HCT116 (cell line): ENCODE results near the gene ZNF165. TPM values are rescaled to one million over a fixed set of nuclear protein-coding genes. Genes with fewer than 3 reads are reported as not detected.

Experiments used
- ATAC-seq: fragments of 200-7000 bp; cut with Tn5 transposase; 2 replicates; pipeline ENCODE4 v1.9.1; 2020; ENCODE audit warnings: mild to moderate bottlenecking, moderate library complexity
- BruUV-seq: library from RNA; stranded (reverse); fragments of 400-500 nt; replicated peaks from 2 replicates; lab custom pipeline; 2021; lab: Mats Ljungman, UMichigan
- CTCF ChIA-PET: fragments of 300-600 bp; sonication (Branson Sonifier 250); formaldehyde crosslinking; loops from one replicate; lab custom pipeline; 2021; ENCODE audit warnings: antibody characterized with exemption; lab: Charles Lee
- POLR2A ChIA-PET: fragments of 300-600, 350-600 bp; sonication (Branson Sonifier 250); formaldehyde crosslinking; loops from one replicate; lab custom pipeline; 2021; ENCODE audit warnings: antibody characterized with exemption; lab: Charles Lee
- RAD21 ChIA-PET, 2 experiments: fragments of 300-600 bp; sonication (Branson Sonifier 250); formaldehyde crosslinking; loops; one replicate each; lab custom pipeline; 2023; ENCODE audit warnings: low total read pairs in 2 of 2; ENCODE audit not compliant: uncharacterized antibody in 2 of 2, unreplicated experiment in 2 of 2, low non-redundant PET in 1 of 2; lab: Charles Lee
- DNase-seq: peaks from one replicate; pipeline ENCODE4 v3.0.0-alpha.2; 2010; ENCODE audit warnings: low read depth, low spot score
- H2AFZ ChIP-seq: fragments of 200-600 bp; shearing (Covaris generic), sonication (generic); 2 replicates; pipeline ENCODE4 v1.6.1; 2017; ENCODE audit warnings: low read depth, mixed run types, mixed read lengths, antibody characterized with exemption, low read length; ENCODE audit not compliant: poor library complexity, severe bottlenecking
- H3K27ac ChIP-seq: 2 replicates; pipeline ENCODE4 v1.5.1; 2012; ENCODE audit warnings: low read depth, low read length
- H3K27me3 ChIP-seq: fragments of 200-600 bp; sonication (generic); 2 replicates; pipeline ENCODE4 v1.6.1; 2016; ENCODE audit warnings: mixed run types, low read length, mixed read lengths; ENCODE audit not compliant: insufficient read depth
- H3K36me3 ChIP-seq, 2 experiments: fragments of 200-500 bp in 1 of 2; fragments of 200-600 bp in 1 of 2; sonication (Bioruptor generic) in 1 of 2; sonication (generic) in 1 of 2; 2 replicates each; pipeline versions ENCODE4 v1.5.1 to v1.6.1; 2014 to 2016; ENCODE audit warnings: low read length in 2 of 2, inconsistent platforms in 1 of 2, mixed read lengths in 1 of 2, mixed run types in 1 of 2; ENCODE audit not compliant: insufficient read depth in 2 of 2, control insufficient read depth in 1 of 2
- H3K4me1 ChIP-seq, 2 experiments: fragments of 200-600 bp in 1 of 2; sonication (generic) in 1 of 2; 2 replicates each; pipeline versions ENCODE4 v1.5.1 to v1.6.1; 2012 to 2017; ENCODE audit warnings: low read length in 2 of 2, inconsistent platforms in 1 of 2, mild to moderate bottlenecking in 1 of 2, mixed read lengths in 1 of 2, mixed run types in 1 of 2, moderate library complexity in 1 of 2; ENCODE audit not compliant: insufficient read depth in 2 of 2, control insufficient read depth in 1 of 2
- H3K4me2 ChIP-seq: fragments of 200-600 bp; sonication (generic); 2 replicates; pipeline ENCODE4 v1.6.1; 2017; ENCODE audit warnings: mixed run types, low read length, mixed read lengths
- H3K4me3 ChIP-seq, 2 experiments: fragments of 200-600 bp in 1 of 2; sonication (generic) in 1 of 2; replicated peaks in 1 of 2; 2 replicates each; pipeline ENCODE4 v1.5.1; 2011 to 2016; ENCODE audit warnings: low read length in 2 of 2, control low read depth in 1 of 2, low read depth in 1 of 2, mild to moderate bottlenecking in 1 of 2, mixed read lengths in 1 of 2, mixed run types in 1 of 2
- H3K79me2 ChIP-seq: fragments of 200-600 bp; sonication (generic); 2 replicates; pipeline ENCODE4 v1.6.1; 2017; ENCODE audit warnings: mild to moderate bottlenecking, mixed run types, low read length, moderate library complexity, mixed read lengths; ENCODE audit not compliant: insufficient read depth
- H3K9ac ChIP-seq: fragments of 200-600 bp; sonication (generic); 2 replicates; pipeline ENCODE4 v1.6.1; 2016; ENCODE audit warnings: low read length, mixed read lengths
- H3K9me2 ChIP-seq: fragments of 200-600 bp; sonication (generic), shearing (Covaris generic); 2 replicates; pipeline ENCODE4 v1.6.1; 2017; ENCODE audit warnings: mixed run types, mild to moderate bottlenecking, moderate library complexity; ENCODE audit not compliant: insufficient read depth
- H3K9me3 ChIP-seq, 2 experiments: fragments of 200-500 bp in 1 of 2; fragments of 200-600 bp in 1 of 2; sonication (Bioruptor generic) in 1 of 2; sonication (generic) in 1 of 2; 2 replicates each; pipeline ENCODE4 v1.6.1; 2014 to 2017; ENCODE audit warnings: low read length in 2 of 2, mixed read lengths in 2 of 2, inconsistent platforms in 1 of 2, low read depth in 1 of 2, mild to moderate bottlenecking in 1 of 2, mixed run types in 1 of 2, moderate library complexity in 1 of 2; ENCODE audit not compliant: control insufficient read depth in 1 of 2, insufficient read depth in 1 of 2
- H4K20me1 ChIP-seq: fragments of 200-600 bp; sonication (generic), shearing (Covaris generic); 2 replicates; pipeline ENCODE4 v1.6.1; 2017; ENCODE audit warnings: mixed run types, mild to moderate bottlenecking, moderate library complexity; ENCODE audit not compliant: insufficient read depth
- ATF3 ChIP-seq: IDR thresholded peaks from 2 replicates; pipeline ENCODE4 v1.6.1; 2012
- CBX3 ChIP-seq: IDR thresholded peaks from 2 replicates; pipeline ENCODE4 v1.6.1; 2012; ENCODE audit warnings: low read depth
- CEBPB ChIP-seq: IDR thresholded peaks from 2 replicates; pipeline ENCODE4 v1.6.1; 2012; ENCODE audit warnings: low read depth
- EGR1 ChIP-seq: IDR thresholded peaks from 2 replicates; pipeline ENCODE4 v1.6.1; 2012; ENCODE audit warnings: low read depth
- ELF1 ChIP-seq: IDR thresholded peaks from 2 replicates; pipeline ENCODE4 v1.6.1; 2012; ENCODE audit warnings: low read depth, borderline replicate concordance
- EZH2 ChIP-seq: fragments of 200-600 bp; sonication (generic); IDR thresholded peaks from 2 replicates; pipeline ENCODE4 v1.6.1; 2017; ENCODE audit warnings: antibody characterized with exemption, mixed run types
- EZH2phosphoT487 ChIP-seq: fragments of 200-600 bp; IDR thresholded peaks from 2 replicates; pipeline ENCODE4 v1.6.1; 2018; ENCODE audit warnings: antibody characterized with exemption, borderline replicate concordance
- FOSL1 ChIP-seq: IDR thresholded peaks from 2 replicates; pipeline ENCODE4 v1.6.1; 2012; ENCODE audit warnings: low read depth
- JUND ChIP-seq: IDR thresholded peaks from 2 replicates; pipeline ENCODE4 v1.6.1; 2012
- MAX ChIP-seq: IDR thresholded peaks from 2 replicates; pipeline ENCODE4 v1.6.1; 2012
- POLR2A ChIP-seq: IDR thresholded peaks from 2 replicates; pipeline ENCODE4 v1.7.0; 2011; ENCODE audit warnings: borderline replicate concordance; ENCODE audit not compliant: insufficient read depth, insufficient read length; ENCODE audit errors: extremely low read depth
- POLR2AphosphoS5 ChIP-seq: IDR thresholded peaks from 2 replicates; pipeline ENCODE4 v1.6.1; 2011; ENCODE audit warnings: mild to moderate bottlenecking, low read depth, low read length, moderate library complexity
- RAD21 ChIP-seq: IDR thresholded peaks from 2 replicates; pipeline ENCODE4 v1.6.1; 2012; ENCODE audit warnings: low read depth, mild to moderate bottlenecking
- REST ChIP-seq: IDR thresholded peaks from 2 replicates; pipeline ENCODE4 v1.6.1; 2012; ENCODE audit warnings: low read depth
- SP1 ChIP-seq: IDR thresholded peaks from 2 replicates; pipeline ENCODE4 v1.6.1; 2012; ENCODE audit warnings: low read depth
- SRF ChIP-seq: IDR thresholded peaks from 2 replicates; pipeline ENCODE4 v1.6.1; 2012; ENCODE audit warnings: low read depth
- TCF7L2 ChIP-seq: IDR thresholded peaks from 2 replicates; pipeline ENCODE4 v1.7.0; 2011; ENCODE audit warnings: borderline replicate concordance, inconsistent platforms; ENCODE audit not compliant: insufficient read depth, insufficient read length; ENCODE audit errors: extremely low read depth
- ZBTB33 ChIP-seq: IDR thresholded peaks from 2 replicates; pipeline ENCODE4 v1.6.1; 2011; ENCODE audit warnings: mild to moderate bottlenecking, low read length, moderate library complexity; ENCODE audit not compliant: insufficient replicate concordance; ENCODE audit errors: extremely low read depth
- ZFX ChIP-seq: fragments of 450-650 bp; IDR thresholded peaks from 2 replicates; pipeline ENCODE4 v1.6.1; 2017
- ZNF274 ChIP-seq: fragments of 200-500 bp; sonication (Bioruptor generic); IDR thresholded peaks from 2 replicates; pipeline ENCODE4 v1.6.1; 2014; ENCODE audit warnings: mild to moderate bottlenecking, low read depth, low read length, inconsistent platforms
- intact Hi-C: fragments of 100-400 bp; cut with micrococcal nuclease; formaldehyde crosslinking; loops from 2 replicates; pipeline ENCODE4 v1.10.0; 2022
- total RNA-seq: library from RNA; stranded (reverse); gene quantifications from one replicate; pipeline ENCODE4 v1.2.1, GENCODE V29; 2021; ENCODE audit not compliant: unreplicated experiment

ZNF165 gene
- total RNA-seq, 1 experiment from 2014 or later, result 11.2 TPM

- intact Hi-C loops, result no loop called here
- POLR2A ChIA-PET, result no interaction called here
Measured at GRCh38 chr6:28118217-28118616, 37.8 kb downstream of the ZNF165 start.

More at GRCh38 chr6:28118217-28118616, 37.8 kb downstream of the ZNF165 start:
- no peaks in the 10 kb centered on the region for H4K20me1 ChIP-seq
- no peaks in the 10 kb centered on the region for H3K9me2 ChIP-seq
- ChIA-PET CTCF (no interaction called here), RAD21 (no interaction called here)
- H3K4me3 ChIP-seq, result no peak overlapping the region
- no peak for DNase-seq
- H2AFZ ChIP-seq, result no peak overlapping the region
- no peak overlapping the region for H3K9ac ChIP-seq
- no peak overlapping the region for H3K27ac ChIP-seq
- no peaks in the 10 kb centered on the region for H3K4me1 ChIP-seq
- no peaks in the 10 kb centered on the region for H3K9me3 ChIP-seq
- H3K36me3 ChIP-seq, result peaks cover 10 to 19% of the 10 kb centered on the region in 2 experiments; a peak in 2 of 4 replicates
- BruUV-seq, result no TSS peak
- no peak for ATAC-seq
- H3K79me2 ChIP-seq, result no peaks in the 10 kb centered on the region
- TF ChIP-seq RAD21, result no peak
- no peak for TF ChIP-seq ZFX
- TF ChIP-seq EZH2, result no peak
- no peak for TF ChIP-seq ZNF274
- TF ChIP-seq SP1, result no peak
- TF ChIP-seq POLR2AphosphoS5, result no peak
- no peak for TF ChIP-seq FOSL1
- no peak for TF ChIP-seq CEBPB
- TF ChIP-seq TCF7L2, result no peak
- TF ChIP-seq ELF1, result no peak
- TF ChIP-seq EGR1, result no peak
- TF ChIP-seq ZBTB33, result no peak
- TF ChIP-seq EZH2phosphoT487, result no peak
- no peak for TF ChIP-seq REST
- no peak for TF ChIP-seq CBX3
- no peak for TF ChIP-seq JUND
- no peak for TF ChIP-seq MAX
- no peak for TF ChIP-seq POLR2A
- TF ChIP-seq SRF, result no peak
- no peak for TF ChIP-seq ATF3
- no peaks in the 10 kb centered on the region for H3K27me3 ChIP-seq
- no peak overlapping the region for H3K4me2 ChIP-seq
